Measurements from ENCODE around the gene BICRAL. TPM values are rescaled to one million over a fixed set of nuclear protein-coding genes. Genes with fewer than 3 reads are reported as not detected.

BICRAL gene
- total and polyA plus RNA-seq, 2 donors (not counting 3 experiments of a cell fraction or from before 2014, with no cell fraction given) = 5.6 to 6.8 TPM

- H3K4me3 ChIP-seq (replicated peaks in 1 of 3; ENCODE audit: insufficient read depth in 1 of 3, low read depth in 1 of 3, low read length in 3 of 3) = no peak overlapping the region
- no peaks in the 10 kb centered on the region for H3K9me3 ChIP-seq (replicated peaks; ENCODE audit: control insufficient read depth, insufficient read depth, low read length)
- H3K27ac ChIP-seq (ENCODE audit: insufficient read depth, low read depth, low read length) = no peak overlapping the region
- H4K20me1 ChIP-seq (replicated peaks; ENCODE audit: control insufficient read depth, extremely low read depth, insufficient read depth, low read length) = no peaks in the 10 kb centered on the region
- H3K27me3 ChIP-seq (ENCODE audit: control insufficient read depth in 2 of 2, insufficient read depth in 2 of 2, low read length in 2 of 2) = peaks cover 2 to 6% of the 10 kb centered on the region in 2 experiments
- FAIRE-seq (no peak), DNase-seq (ENCODE audit: low read depth, low spot score) (no peak)
- H2AFZ ChIP-seq (ENCODE audit: low read depth, low read length) = no peak overlapping the region
- dilution Hi-C loops (cut with MboI; ENCODE audit: extremely low pct_ligation_motif_present, low sequenced_read_pairs) (no loop called here), intact Hi-C loops (cut with micrococcal nuclease) (loop anchor here (10.0 kb wide), 1 partner anchor 595 kb away; no protein-coding TSS in a partner anchor)
- H3K4me1 ChIP-seq (ENCODE audit: control insufficient read depth, extremely low read depth, insufficient read depth, low read length) = no peaks in the 10 kb centered on the region
- no peaks in the 10 kb centered on the region for H3K36me3 ChIP-seq (ENCODE audit: control insufficient read depth in 2 of 2, extremely low read depth in 1 of 2, insufficient read depth in 2 of 2, low read length in 2 of 2)
- no peak overlapping the region for H3K9ac ChIP-seq (replicated peaks; ENCODE audit: extremely low read depth, insufficient read depth, low read length)
- no TSS peak for BruUV-seq (replicated peaks)
- ChIA-PET POLR2A (interaction anchor here (0.7 kb wide), 1 partner anchor 114 kb away, joined by 12 read pairs; no protein-coding TSS in a partner anchor), CTCF (interaction anchor here (0.6 to 0.7 kb wide), 2 partner anchors 600 to 649 kb away, joined by 3 read pairs; partner anchors contain the start of gene LRRC73)
- TF ChIP-seq JUN (IDR thresholded peaks at IDR 0.05; ENCODE audit: borderline replicate concordance, insufficient read depth, insufficient read length, low read depth) = no peak
- TF ChIP-seq, protein P1, sequence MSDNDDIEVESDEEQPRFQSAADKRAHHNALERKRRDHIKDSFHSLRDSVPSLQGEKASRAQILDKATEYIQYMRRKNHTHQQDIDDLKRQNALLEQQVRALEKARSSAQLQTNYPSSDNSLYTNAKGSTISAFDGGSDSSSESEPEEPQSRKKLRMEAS (IDR thresholded peaks at IDR 0.05; ENCODE audit: insufficient read depth, insufficient read length) = no peak
- TF ChIP-seq, protein P2, sequence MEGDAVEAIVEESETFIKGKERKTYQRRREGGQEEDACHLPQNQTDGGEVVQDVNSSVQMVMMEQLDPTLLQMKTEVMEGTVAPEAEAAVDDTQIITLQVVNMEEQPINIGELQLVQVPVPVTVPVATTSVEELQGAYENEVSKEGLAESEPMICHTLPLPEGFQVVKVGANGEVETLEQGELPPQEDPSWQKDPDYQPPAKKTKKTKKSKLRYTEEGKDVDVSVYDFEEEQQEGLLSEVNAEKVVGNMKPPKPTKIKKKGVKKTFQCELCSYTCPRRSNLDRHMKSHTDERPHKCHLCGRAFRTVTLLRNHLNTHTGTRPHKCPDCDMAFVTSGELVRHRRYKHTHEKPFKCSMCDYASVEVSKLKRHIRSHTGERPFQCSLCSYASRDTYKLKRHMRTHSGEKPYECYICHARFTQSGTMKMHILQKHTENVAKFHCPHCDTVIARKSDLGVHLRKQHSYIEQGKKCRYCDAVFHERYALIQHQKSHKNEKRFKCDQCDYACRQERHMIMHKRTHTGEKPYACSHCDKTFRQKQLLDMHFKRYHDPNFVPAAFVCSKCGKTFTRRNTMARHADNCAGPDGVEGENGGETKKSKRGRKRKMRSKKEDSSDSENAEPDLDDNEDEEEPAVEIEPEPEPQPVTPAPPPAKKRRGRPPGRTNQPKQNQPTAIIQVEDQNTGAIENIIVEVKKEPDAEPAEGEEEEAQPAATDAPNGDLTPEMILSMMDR (IDR thresholded peaks at IDR 0.05; ENCODE audit: extremely low read depth in 1 of 2, insufficient read depth in 1 of 2, low read depth in 1 of 2, low read length in 2 of 2) = no peak
- no peak for TF ChIP-seq MYC (IDR thresholded peaks at IDR 0.05; ENCODE audit: low read depth, low read length)
- no peaks in the 10 kb centered on the region for H3K79me2 ChIP-seq (ENCODE audit: control insufficient read depth, insufficient read depth, low read length)
- no peak overlapping the region for H3K4me2 ChIP-seq (ENCODE audit: insufficient read depth, low read length)
- no peaks in the 10 kb centered on the region for H3K9me1 ChIP-seq (replicated peaks; ENCODE audit: control insufficient read depth, extremely low read depth, insufficient read depth, low read length)
Observed at GRCh38 chr6:42909835-42910234, 128.0 kb downstream of the BICRAL start.

Measured in endothelial cell of umbilical vein (primary cell).